Type B pancreatic cell (in vitro differentiated cells): ENCODE results near the gene PDIA6. TPM values are rescaled to one million over a fixed set of nuclear protein-coding genes. Genes with fewer than 3 reads are reported as not detected.
"Not testable (repeated sequence)": the region's sequence is repeated elsewhere in the genome, so short reads cannot be mapped to it uniquely, and the experiment has no call there.

Source experiments
- DNase-seq: peaks from one replicate; pipeline ENCODE4 v3.0.0; 2021; ENCODE audit warnings: mixed read lengths; ENCODE audit not compliant: unreplicated experiment; ENCODE audit errors: extremely low spot score
- H3K27ac Mint-ChIP-seq: 2 replicates; pipeline ENCODE4 v1.8.0; 2021; ENCODE audit warnings: mild to moderate bottlenecking, mixed read lengths
- H3K27me3 Mint-ChIP-seq: 2 replicates; pipeline ENCODE4 v1.8.0; 2021; ENCODE audit warnings: mixed read lengths
- H3K36me3 Mint-ChIP-seq: 2 replicates; pipeline ENCODE4 v1.8.0; 2021; ENCODE audit warnings: mixed read lengths
- H3K4me1 Mint-ChIP-seq: one replicate; pipeline ENCODE4 v1.8.0; 2021; ENCODE audit warnings: mixed read lengths; ENCODE audit not compliant: unreplicated experiment
- H3K4me3 Mint-ChIP-seq: 2 replicates; pipeline ENCODE4 v1.8.0; 2021; ENCODE audit warnings: mild to moderate bottlenecking, mixed read lengths
- H3K9me3 Mint-ChIP-seq: 2 replicates; pipeline ENCODE4 v1.8.0; 2021; ENCODE audit warnings: mixed read lengths
- CTCF ChIP-seq: fragments of 200-600 bp; sonication (generic); conservative IDR thresholded peaks from 2 replicates; pipeline ENCODE4 v1.5.0; 2021; ENCODE audit warnings: antibody characterized with exemption, mild to moderate bottlenecking
- total RNA-seq: library from RNA; stranded (reverse); gene quantifications from 2 replicates; pipeline ENCODE4 v1.2.1, GENCODE V29; 2021; ENCODE audit warnings: low replicate concordance

Gene PDIA6
- total RNA-seq, 1 donor from 2014 or later: 281 TPM

DNA sequence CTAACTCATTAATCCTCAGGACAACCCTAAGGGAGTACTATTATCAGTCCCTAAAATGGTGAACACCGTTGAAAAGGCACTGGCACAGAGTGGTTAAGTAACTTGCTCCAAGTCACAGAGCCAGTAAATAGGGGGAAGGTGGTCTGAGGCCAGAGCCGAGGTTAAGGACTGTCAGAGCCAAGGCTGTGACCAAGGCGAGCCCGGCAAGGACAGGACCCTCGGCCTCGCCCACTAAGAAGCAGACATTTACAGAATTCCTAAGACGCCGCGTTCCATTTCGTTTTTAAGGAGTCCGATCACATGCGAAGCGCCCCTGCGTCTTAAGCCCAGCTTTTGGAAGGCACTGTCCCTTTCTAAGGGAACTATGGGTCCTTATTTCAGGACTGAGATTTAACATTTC is 1.1 kb downstream of the PDIA6 start:
- H3K27ac Mint-ChIP-seq: peak overlapping the region; percentile 88
- H3K4me1 Mint-ChIP-seq: peaks cover 36% of the 10 kb centered on the region
- peak overlapping the region; percentile 93 for H3K4me3 Mint-ChIP-seq

DNA sequence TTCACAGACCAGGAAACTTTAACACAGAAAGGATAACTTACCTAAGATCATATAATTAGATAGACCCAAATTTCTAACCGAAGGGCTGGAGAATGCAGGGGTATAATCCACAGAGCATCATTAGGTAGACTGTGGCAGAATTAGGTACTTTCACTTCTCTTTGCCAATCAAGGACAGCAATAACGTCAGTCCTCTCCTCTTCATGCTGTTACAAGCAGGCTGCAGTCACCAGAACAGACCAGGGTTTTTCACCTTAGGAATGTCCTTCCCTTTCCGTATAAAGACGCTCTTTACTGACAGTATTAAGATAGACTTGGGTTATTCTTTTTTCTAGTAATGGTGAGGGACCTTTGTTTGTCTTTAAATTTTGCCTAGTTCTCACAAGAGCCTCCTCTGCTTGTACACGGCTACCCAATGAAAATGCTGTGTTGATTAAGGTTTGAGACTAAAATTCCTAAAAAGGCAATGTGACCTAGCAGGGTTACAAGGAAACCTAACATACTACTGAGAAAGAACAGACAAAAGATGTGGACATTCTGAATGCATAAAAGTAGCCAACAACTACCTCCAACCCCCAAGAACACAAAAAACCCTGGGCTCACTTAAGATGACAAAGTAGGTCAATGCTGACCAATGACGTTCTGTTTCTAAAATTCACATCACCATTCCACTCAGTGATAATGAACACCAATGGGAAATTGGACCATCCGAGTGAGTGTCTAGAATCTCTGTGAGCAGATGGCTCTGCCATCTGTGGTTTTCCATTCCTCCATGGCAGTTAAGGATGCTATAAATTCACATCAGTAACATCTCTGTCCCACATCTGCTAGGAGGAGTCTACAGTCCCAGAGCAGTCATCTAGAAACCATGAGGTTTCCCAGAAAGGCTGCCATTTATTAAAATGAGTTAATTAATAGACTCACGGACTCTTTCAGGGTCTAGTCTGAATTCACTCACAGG is 2.1 kb downstream of the PDIA6 start:
- Mint-ChIP-seq H3K27ac (peak overlapping the region; percentile 88), H3K4me3 (peak overlapping the region; percentile 93), H3K4me1 (peaks cover 36% of the 10 kb centered on the region), H3K9me3 (no peaks in the 10 kb centered on the region), H3K27me3 (no peaks in the 10 kb centered on the region), H3K36me3 (peaks cover 14% of the 10 kb centered on the region)
- no peak for TF ChIP-seq CTCF
- no peak for DNase-seq

More for the DNA sequence above, 1.1 kb downstream of the PDIA6 start:
- Mint-ChIP-seq H3K36me3 (peaks cover 14% of the 10 kb centered on the region), H3K27me3 (peaks cover 3% of the 10 kb centered on the region), H3K9me3 (no peaks in the 10 kb centered on the region)
- no peak for DNase-seq
- TF ChIP-seq CTCF: no peak

DNA sequence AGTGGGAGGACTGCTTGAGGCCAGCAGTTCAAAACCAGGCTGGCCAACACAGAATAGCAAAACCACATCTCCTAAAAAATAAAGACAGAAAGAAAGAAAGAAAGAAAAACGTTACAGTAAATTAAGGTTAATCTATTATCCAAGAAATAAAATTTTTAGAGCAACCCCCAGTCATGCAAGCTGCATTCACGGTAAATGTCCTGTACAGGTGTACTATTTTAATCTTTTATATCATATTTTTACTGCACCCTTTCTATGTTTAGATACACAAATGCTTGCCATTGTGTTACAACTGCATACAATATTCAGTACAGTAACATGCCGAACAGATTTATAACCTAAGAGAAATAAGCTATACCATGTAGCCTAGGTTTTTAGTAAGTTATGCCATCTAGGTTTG is 6.0 kb downstream of the PDIA6 start:
- Mint-ChIP-seq H3K4me1 (peaks cover 26% of the 10 kb centered on the region), H3K27me3 (no peaks in the 10 kb centered on the region), H3K36me3 (peaks cover 17% of the 10 kb centered on the region), H3K4me3 (no peak overlapping the region), H3K27ac (no peak overlapping the region), H3K9me3 (no peaks in the 10 kb centered on the region)
- no peak for TF ChIP-seq CTCF
- no peak for DNase-seq

GRCh38 chr2:10805990-10806389 is 6.6 kb downstream of the PDIA6 start:
- H3K27me3 Mint-ChIP-seq, H3K9me3 Mint-ChIP-seq, DNase-seq, H3K4me3 Mint-ChIP-seq, H3K27ac Mint-ChIP-seq: not testable (repeated sequence)
- peaks cover 21% of the 10 kb centered on the region for H3K4me1 Mint-ChIP-seq
- peaks cover 17% of the 10 kb centered on the region for H3K36me3 Mint-ChIP-seq

DNA sequence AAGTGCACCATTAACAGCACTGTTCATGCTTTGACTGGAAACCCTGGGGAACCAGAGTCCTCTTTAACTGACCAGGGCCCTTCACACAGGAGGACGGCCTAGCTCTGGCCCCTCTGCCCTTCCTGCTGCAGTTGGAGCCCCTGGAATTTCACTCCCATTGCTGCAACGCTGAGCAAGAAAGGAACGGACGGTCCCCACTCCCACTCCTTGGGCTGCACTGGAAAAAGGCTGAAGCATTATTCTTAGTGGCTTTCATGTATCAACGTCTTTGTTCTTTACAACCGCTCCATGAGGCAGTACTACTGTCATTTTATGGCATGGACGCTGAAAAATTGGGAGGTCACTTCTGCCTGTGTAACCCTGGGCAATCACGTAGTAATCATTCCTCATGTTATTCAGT is 9.9 kb downstream of the PDIA6 start:
- H3K36me3 Mint-ChIP-seq: peaks cover 12% of the 10 kb centered on the region
- DNase-seq: no peak
- no peaks in the 10 kb centered on the region for H3K9me3 Mint-ChIP-seq
- no peaks in the 10 kb centered on the region for H3K4me1 Mint-ChIP-seq
- no peak for TF ChIP-seq CTCF
- H3K27me3 Mint-ChIP-seq: no peaks in the 10 kb centered on the region
- no peak overlapping the region for H3K4me3 Mint-ChIP-seq
- no peak overlapping the region for H3K27ac Mint-ChIP-seq

DNA sequence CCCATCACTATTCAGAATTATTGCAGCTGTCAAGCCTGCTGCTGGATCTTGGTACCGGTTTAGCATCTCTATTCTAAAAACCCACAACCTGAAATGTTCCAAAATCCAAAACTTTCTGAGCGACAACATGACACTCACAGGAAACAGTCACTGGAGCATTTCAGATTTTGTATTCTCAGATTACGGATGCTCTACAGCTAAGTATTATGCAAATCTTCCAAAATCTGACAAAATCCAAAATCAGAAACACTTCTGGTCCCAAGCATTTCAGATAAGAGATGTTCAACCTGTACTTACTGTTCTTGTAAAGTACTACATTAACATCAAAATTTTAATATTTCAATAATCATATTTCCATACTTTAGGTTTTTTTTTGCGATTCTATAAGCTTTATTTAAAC is 12.4 kb downstream of the PDIA6 start:
- Mint-ChIP-seq H3K4me3 (no peak overlapping the region), H3K27ac (no peak overlapping the region), H3K9me3 (no peaks in the 10 kb centered on the region), H3K4me1 (no peaks in the 10 kb centered on the region), H3K27me3 (no peaks in the 10 kb centered on the region), H3K36me3 (peaks cover 19% of the 10 kb centered on the region)
- no peak for TF ChIP-seq CTCF
- DNase-seq: no peak
